Measurements from ENCODE around the gene ZSWIM1.

ZSWIM1 gene

GRCh38 chr20:45843506-45843905 is 37.5 kb upstream of the ZSWIM1 start:
- H3K4me1 ChIP-seq (ENCODE audit: control insufficient read depth, insufficient read depth, low read depth, low read length): peaks cover 10% of the 10 kb centered on the region
- no peaks in the 10 kb centered on the region for H3K9me3 ChIP-seq (ENCODE audit: control insufficient read depth, low read length)
- no peak overlapping the region for H3K18ac ChIP-seq (ENCODE audit: low read depth in 1 of 2, low read length in 2 of 2)
- no peaks in the 10 kb centered on the region for H3K27me3 ChIP-seq (ENCODE audit: control insufficient read depth in 1 of 2, insufficient read depth in 1 of 2, low read length in 2 of 2)
- H4K8ac ChIP-seq (ENCODE audit: low read length): no peak overlapping the region
- H2BK15ac ChIP-seq (ENCODE audit: low read depth, poor library complexity, severe bottlenecking): no peak overlapping the region
- H2AFZ ChIP-seq (ENCODE audit: low read depth, low read length): no peak overlapping the region
- H3K36me3 ChIP-seq (ENCODE audit: control insufficient read depth in 1 of 2, insufficient read depth in 2 of 2, low read depth in 1 of 2, low read length in 2 of 2): peaks cover 56 to 87% of the 10 kb centered on the region in 2 experiments
- no peak overlapping the region for H3K4ac ChIP-seq (ENCODE audit: low read depth in 1 of 2, low read length in 2 of 2)
- peaks cover 18% of the 10 kb centered on the region for H3K79me1 ChIP-seq (replicated peaks; ENCODE audit: low read length, poor library complexity, severe bottlenecking)
- H3K23ac ChIP-seq (ENCODE audit: low read length in 2 of 2): no peak overlapping the region
- H2AK5ac ChIP-seq (ENCODE audit: low read length, severe bottlenecking): no peak overlapping the region
- no peak overlapping the region for H2BK12ac ChIP-seq (ENCODE audit: low read length in 2 of 2)
- H3K4me2 ChIP-seq (ENCODE audit: low read length, poor library complexity, severe bottlenecking): no peak overlapping the region
- H3K14ac ChIP-seq (ENCODE audit: low read length in 2 of 2): no peak overlapping the region
- DNase-seq: no peak
- H2BK5ac ChIP-seq (ENCODE audit: low read depth, low read length, poor library complexity, severe bottlenecking): no peak overlapping the region
- 96% methylated on average over 14 of the region's 14 CpGs for WGBS
- H3K4me3 ChIP-seq (ENCODE audit: insufficient read depth in 1 of 2, low read depth in 1 of 2, low read length in 2 of 2): no peak overlapping the region
- H3K9ac ChIP-seq (ENCODE audit: low read length): no peak overlapping the region
- H2BK120ac ChIP-seq (ENCODE audit: low read depth, low read length): no peak overlapping the region
- H3K27ac ChIP-seq (ENCODE audit: low read length, poor library complexity, severe bottlenecking): no peak overlapping the region
- H4K91ac ChIP-seq (ENCODE audit: low read length): no peak overlapping the region

- no peak overlapping the region for H2BK5ac ChIP-seq (ENCODE audit: low read depth, low read length, poor library complexity, severe bottlenecking)
- H4K8ac ChIP-seq (ENCODE audit: low read length): no peak overlapping the region
- H3K79me1 ChIP-seq (replicated peaks; ENCODE audit: low read length, poor library complexity, severe bottlenecking): peaks cover 16% of the 10 kb centered on the region
- H2BK15ac ChIP-seq (ENCODE audit: low read depth, poor library complexity, severe bottlenecking): no peak overlapping the region
- H2BK120ac ChIP-seq (ENCODE audit: low read depth, low read length): no peak overlapping the region
- no peak overlapping the region for H3K4me2 ChIP-seq (ENCODE audit: low read length, poor library complexity, severe bottlenecking)
- H2AK5ac ChIP-seq (ENCODE audit: low read length, severe bottlenecking): no peak overlapping the region
- no peaks in the 10 kb centered on the region for H3K9me3 ChIP-seq (ENCODE audit: control insufficient read depth, low read length)
- no peak overlapping the region for H3K9ac ChIP-seq (ENCODE audit: low read length)
- no peak overlapping the region for H3K18ac ChIP-seq (ENCODE audit: low read depth in 1 of 2, low read length in 2 of 2)
- H2BK12ac ChIP-seq (ENCODE audit: low read length in 2 of 2): no peak overlapping the region
- DNase-seq: no peak
- no peak overlapping the region for H3K27ac ChIP-seq (ENCODE audit: low read length, poor library complexity, severe bottlenecking)
- peaks cover 10% of the 10 kb centered on the region for H3K4me1 ChIP-seq (ENCODE audit: control insufficient read depth, insufficient read depth, low read depth, low read length)
- H2AFZ ChIP-seq (ENCODE audit: low read depth, low read length): no peak overlapping the region
- no peak overlapping the region for H3K4ac ChIP-seq (ENCODE audit: low read depth in 1 of 2, low read length in 2 of 2)
- H3K4me3 ChIP-seq (ENCODE audit: insufficient read depth in 1 of 2, low read depth in 1 of 2, low read length in 2 of 2): no peak overlapping the region
- no peak overlapping the region for H3K23ac ChIP-seq (ENCODE audit: low read length in 2 of 2)
- no peaks in the 10 kb centered on the region for H3K27me3 ChIP-seq (ENCODE audit: control insufficient read depth in 1 of 2, insufficient read depth in 1 of 2, low read length in 2 of 2)
- H3K14ac ChIP-seq (ENCODE audit: low read length in 2 of 2): no peak overlapping the region
- H4K91ac ChIP-seq (ENCODE audit: low read length): no peak overlapping the region
- H3K36me3 ChIP-seq (ENCODE audit: control insufficient read depth in 1 of 2, insufficient read depth in 2 of 2, low read depth in 1 of 2, low read length in 2 of 2): peaks cover 55 to 84% of the 10 kb centered on the region in 2 experiments
Measured at GRCh38 chr20:45845452-45845851, 35.6 kb upstream of the ZSWIM1 start.

- no peaks in the 10 kb centered on the region for H3K9me3 ChIP-seq (ENCODE audit: control insufficient read depth, low read length)
- H2BK15ac ChIP-seq (ENCODE audit: low read depth, poor library complexity, severe bottlenecking): no peak overlapping the region
- no peak overlapping the region for H3K4ac ChIP-seq (ENCODE audit: low read depth in 1 of 2, low read length in 2 of 2)
- H3K79me1 ChIP-seq (replicated peaks; ENCODE audit: low read length, poor library complexity, severe bottlenecking): peaks cover 25% of the 10 kb centered on the region
- no peak overlapping the region for H2BK5ac ChIP-seq (ENCODE audit: low read depth, low read length, poor library complexity, severe bottlenecking)
- peaks cover 2% of the 10 kb centered on the region for H3K4me1 ChIP-seq (ENCODE audit: control insufficient read depth, insufficient read depth, low read depth, low read length)
- no peak for DNase-seq
- no peak overlapping the region for H2AK5ac ChIP-seq (ENCODE audit: low read length, severe bottlenecking)
- H4K8ac ChIP-seq (ENCODE audit: low read length): no peak overlapping the region
- no peak overlapping the region for H2BK12ac ChIP-seq (ENCODE audit: low read length in 2 of 2)
- H2BK120ac ChIP-seq (ENCODE audit: low read depth, low read length): no peak overlapping the region
- no peaks in the 10 kb centered on the region for H3K27me3 ChIP-seq (ENCODE audit: control insufficient read depth in 1 of 2, insufficient read depth in 1 of 2, low read length in 2 of 2)
- no peak overlapping the region for H2AFZ ChIP-seq (ENCODE audit: low read depth, low read length)
- H3K27ac ChIP-seq (ENCODE audit: low read length, poor library complexity, severe bottlenecking): no peak overlapping the region
- peak overlapping the region in 1 of 2 experiments; percentile 48 for H3K23ac ChIP-seq (ENCODE audit: low read length in 2 of 2)
- no peak overlapping the region for H3K4me3 ChIP-seq (ENCODE audit: insufficient read depth in 1 of 2, low read depth in 1 of 2, low read length in 2 of 2)
- no peak overlapping the region for H3K14ac ChIP-seq (ENCODE audit: low read length in 2 of 2)
- no peak overlapping the region for H3K18ac ChIP-seq (ENCODE audit: low read depth in 1 of 2, low read length in 2 of 2)
- H3K36me3 ChIP-seq (ENCODE audit: control insufficient read depth in 1 of 2, insufficient read depth in 2 of 2, low read depth in 1 of 2, low read length in 2 of 2): peaks cover 38 to 72% of the 10 kb centered on the region in 2 experiments
- WGBS: 96% methylated on average over 8 of the region's 8 CpGs
- peak overlapping the region; percentile 7 for H4K91ac ChIP-seq (ENCODE audit: low read length)
- H3K4me2 ChIP-seq (ENCODE audit: low read length, poor library complexity, severe bottlenecking): no peak overlapping the region
- H3K9ac ChIP-seq (ENCODE audit: low read length): no peak overlapping the region
Measured at GRCh38 chr20:45848421-45848820, 32.6 kb upstream of the ZSWIM1 start.

- H3K23ac ChIP-seq (ENCODE audit: low read length in 2 of 2): no peak overlapping the region
- no peak overlapping the region for H3K27ac ChIP-seq (ENCODE audit: low read length, poor library complexity, severe bottlenecking)
- H4K8ac ChIP-seq (ENCODE audit: low read length): no peak overlapping the region
- no peak overlapping the region for H2BK15ac ChIP-seq (ENCODE audit: low read depth, poor library complexity, severe bottlenecking)
- no peak overlapping the region for H2BK5ac ChIP-seq (ENCODE audit: low read depth, low read length, poor library complexity, severe bottlenecking)
- H2AFZ ChIP-seq (ENCODE audit: low read depth, low read length): no peak overlapping the region
- no peak overlapping the region for H3K4me2 ChIP-seq (ENCODE audit: low read length, poor library complexity, severe bottlenecking)
- H3K4ac ChIP-seq (ENCODE audit: low read depth in 1 of 2, low read length in 2 of 2): no peak overlapping the region
- H3K18ac ChIP-seq (ENCODE audit: low read depth in 1 of 2, low read length in 2 of 2): no peak overlapping the region
- H2AK5ac ChIP-seq (ENCODE audit: low read length, severe bottlenecking): no peak overlapping the region
- DNase-seq: no peak
- no peak overlapping the region for H2BK120ac ChIP-seq (ENCODE audit: low read depth, low read length)
- H4K91ac ChIP-seq (ENCODE audit: low read length): no peak overlapping the region
- H2BK12ac ChIP-seq (ENCODE audit: low read length in 2 of 2): no peak overlapping the region
- H3K4me1 ChIP-seq (ENCODE audit: control insufficient read depth, insufficient read depth, low read depth, low read length): peaks cover 2% of the 10 kb centered on the region
- peaks cover 27% of the 10 kb centered on the region for H3K79me1 ChIP-seq (replicated peaks; ENCODE audit: low read length, poor library complexity, severe bottlenecking)
- peaks cover 32 to 72% of the 10 kb centered on the region in 2 experiments for H3K36me3 ChIP-seq (ENCODE audit: control insufficient read depth in 1 of 2, insufficient read depth in 2 of 2, low read depth in 1 of 2, low read length in 2 of 2)
- H3K9me3 ChIP-seq (ENCODE audit: control insufficient read depth, low read length): no peaks in the 10 kb centered on the region
- H3K4me3 ChIP-seq (ENCODE audit: insufficient read depth in 1 of 2, low read depth in 1 of 2, low read length in 2 of 2): no peak overlapping the region
- H3K14ac ChIP-seq (ENCODE audit: low read length in 2 of 2): no peak overlapping the region
- no peaks in the 10 kb centered on the region for H3K27me3 ChIP-seq (ENCODE audit: control insufficient read depth in 1 of 2, insufficient read depth in 1 of 2, low read length in 2 of 2)
- 98% methylated on average over 7 of the region's 8 CpGs for WGBS
- H3K9ac ChIP-seq (ENCODE audit: low read length): no peak overlapping the region
Measured at GRCh38 chr20:45848969-45849582, 32.0 kb upstream of the ZSWIM1 start.
